NCI-H345 treated with DMSO at 0.1 percent for 48 hours (cell line): ENCODE results near the gene RFNG.

ENCODE experiments used
- DNase-seq: peaks from one replicate; lab custom pipeline; 2025; ENCODE audit not compliant: unreplicated experiment; lab: John Stamatoyannopoulos, UW

The RFNG gene

GRCh38 chr17:82004517-82005455 is 46.8 kb downstream of the RFNG start:
- DNase-seq: no peak

GRCh38 chr17:82003411-82004381 is 47.9 kb downstream of the RFNG start:
- no peak for DNase-seq

- DNase-seq: no peak
These were observed 50.0 kb downstream of the RFNG start for GRCh38 chr17:82001571-82002056.

- no peak for DNase-seq
These were observed 50.6 kb downstream of the RFNG start for GRCh38 chr17:82000803-82001570.

GRCh38 chr17:81999976-82000802 is 51.4 kb downstream of the RFNG start:
- no peak for DNase-seq

- DNase-seq: no peak
These were observed 52.0 kb downstream of the RFNG start for GRCh38 chr17:81999587-81999975.

- no peak for DNase-seq
These were observed 52.7 kb downstream of the RFNG start for GRCh38 chr17:81998691-81999438.

GRCh38 chr17:81998212-81998611 is 53.4 kb downstream of the RFNG start:
- no peak for DNase-seq
